GM23338 (cell line): Measurements from ENCODE around the gene ANXA3.

Experiments
- CREB1 ChIP-seq: fragments of 250-450 bp; sonication (Bioruptor Pico); IDR thresholded peaks from 2 replicates; pipeline ENCODE4 v1.5.0; 2020; ENCODE audit warnings: low read depth, mild to moderate bottlenecking, moderate library complexity
- CTCF ChIP-seq, 2 experiments: fragments of 200-600 bp in 1 of 2; sonication (generic) in 1 of 2; conservative IDR thresholded peaks; 2 replicates each; pipeline versions ENCODE4 v1.5.1 to v1.6.1; 2016 to 2017; ENCODE audit warnings: antibody characterized with exemption in 2 of 2, low read depth in 2 of 2, mild to moderate bottlenecking in 2 of 2, moderate library complexity in 1 of 2
- ETS1 ChIP-seq: IDR thresholded peaks from 2 replicates; pipeline ENCODE4 v1.6.1; 2016; ENCODE audit warnings: antibody characterized with exemption
- EZH2 ChIP-seq: fragments of 200-600 bp; sonication (generic); IDR thresholded peaks from one replicate; pipeline ENCODE4 v1.8.0; 2017; ENCODE audit warnings: antibody characterized with exemption, mild to moderate bottlenecking, low read depth; ENCODE audit not compliant: unreplicated experiment
- EZH2phosphoT487 ChIP-seq: fragments of 200-600 bp; sonication (generic); IDR thresholded peaks from one replicate; pipeline ENCODE4 v1.8.1; 2018; ENCODE audit warnings: antibody characterized with exemption; ENCODE audit not compliant: unreplicated experiment
- JUNB ChIP-seq: IDR thresholded peaks from one replicate; pipeline ENCODE4 v1.6.1; 2016; ENCODE audit warnings: antibody characterized with exemption; ENCODE audit not compliant: unreplicated experiment
- NANOG ChIP-seq: IDR thresholded peaks from 2 replicates; pipeline ENCODE4 v1.6.1; 2016; ENCODE audit warnings: antibody characterized with exemption, borderline replicate concordance
- POLR2AphosphoS5 ChIP-seq: IDR thresholded peaks from 2 replicates; pipeline ENCODE4 v1.6.1; 2016; ENCODE audit warnings: antibody characterized with exemption, low read depth
- REST ChIP-seq: IDR thresholded peaks from one replicate; pipeline ENCODE4 v1.6.1; 2018; ENCODE audit warnings: antibody characterized with exemption; ENCODE audit not compliant: unreplicated experiment
- STAT1 ChIP-seq: IDR thresholded peaks from one replicate; pipeline ENCODE4 v1.6.1; 2016; ENCODE audit warnings: antibody characterized with exemption; ENCODE audit not compliant: unreplicated experiment
- ZNF114 ChIP-seq: fragments of 250-450 bp; sonication (Bioruptor Pico); IDR thresholded peaks from 2 replicates; pipeline ENCODE4 v1.5.0; 2020; ENCODE audit warnings: mild to moderate bottlenecking, moderate library complexity
- ZNF331 ChIP-seq: fragments of 250-450 bp; sonication (Bioruptor Pico); IDR thresholded peaks from 2 replicates; pipeline ENCODE4 v1.5.0; 2020; ENCODE audit warnings: low read depth, mild to moderate bottlenecking, moderate library complexity
- ZNF462 ChIP-seq: fragments of 250-450 bp; sonication (Bioruptor Pico); IDR thresholded peaks from 2 replicates; pipeline ENCODE4 v1.5.0; 2020; ENCODE audit warnings: mild to moderate bottlenecking, moderate library complexity

- TF ChIP-seq CTCF (conservative IDR thresholded peaks at IDR 0.05; ENCODE audit: low read depth in 2 of 2) = no peak
- TF ChIP-seq ETS1 = no peak
- no peak for TF ChIP-seq EZH2
- no peak for TF ChIP-seq JUNB
- no peak for TF ChIP-seq EZH2phosphoT487
- TF ChIP-seq POLR2AphosphoS5 = no peak
- no peak for TF ChIP-seq REST
- TF ChIP-seq STAT1 = no peak
- no peak for TF ChIP-seq CREB1 (CRISPR knock-in tag)
- TF ChIP-seq ZNF114 (CRISPR knock-in tag) = no peak
- TF ChIP-seq ZNF462 (CRISPR knock-in tag) = no peak
- TF ChIP-seq ZNF331 (CRISPR knock-in tag) = no peak
- TF ChIP-seq NANOG = no peak
These were observed 8.9 kb downstream of the ANXA3 start for GRCh38 chr4:78560296-78560963.
